Chondrocyte (in vitro differentiated cells): Measurements from ENCODE around the gene C13orf46. TPM values are rescaled to one million over a fixed set of nuclear protein-coding genes. Genes with fewer than 3 reads are reported as not detected.
A peak's percentile ranks its signal among the peaks of the same experiment; 100 is the strongest.

Experiments used
- DNase-seq: peaks from one replicate; pipeline ENCODE4 v3.0.0; 2021; ENCODE audit warnings: mixed read lengths, low spot score
- H3K27ac Mint-ChIP-seq: one replicate; pipeline ENCODE4 v1.8.0; 2021; ENCODE audit warnings: mild to moderate bottlenecking, moderate library complexity, mixed read lengths; ENCODE audit not compliant: unreplicated experiment
- H3K27me3 Mint-ChIP-seq: 2 replicates; pipeline ENCODE4 v1.8.0; 2021; ENCODE audit warnings: low read depth, mixed read lengths
- H3K36me3 Mint-ChIP-seq: 2 replicates; pipeline ENCODE4 v1.8.0; 2021; ENCODE audit warnings: low read depth, mixed read lengths
- H3K4me1 Mint-ChIP-seq: 2 replicates; pipeline ENCODE4 v1.8.0; 2021; ENCODE audit warnings: low read depth, mild to moderate bottlenecking, mixed read lengths
- H3K4me3 Mint-ChIP-seq: one replicate; pipeline ENCODE4 v1.8.0; 2021; ENCODE audit warnings: mild to moderate bottlenecking, moderate library complexity, mixed read lengths; ENCODE audit not compliant: unreplicated experiment
- H3K9me3 Mint-ChIP-seq: 2 replicates; pipeline ENCODE4 v1.8.0; 2021; ENCODE audit warnings: low read depth, mixed read lengths
- total RNA-seq: library from RNA; stranded (reverse); gene quantifications from 3 replicates; pipeline ENCODE4 v1.2.1, GENCODE V29; 2021
- TF ChIP-seq, protein P1 (sequence below): fragments of 200-600 bp; sonication (generic); IDR thresholded peaks from 2 replicates; pipeline ENCODE4 v1.5.0; 2021; ENCODE audit warnings: antibody characterized with exemption, mild to moderate bottlenecking, moderate library complexity

The C13orf46 gene
- total RNA-seq, 1 donor from 2014 or later, result 2.2 TPM

DNA sequence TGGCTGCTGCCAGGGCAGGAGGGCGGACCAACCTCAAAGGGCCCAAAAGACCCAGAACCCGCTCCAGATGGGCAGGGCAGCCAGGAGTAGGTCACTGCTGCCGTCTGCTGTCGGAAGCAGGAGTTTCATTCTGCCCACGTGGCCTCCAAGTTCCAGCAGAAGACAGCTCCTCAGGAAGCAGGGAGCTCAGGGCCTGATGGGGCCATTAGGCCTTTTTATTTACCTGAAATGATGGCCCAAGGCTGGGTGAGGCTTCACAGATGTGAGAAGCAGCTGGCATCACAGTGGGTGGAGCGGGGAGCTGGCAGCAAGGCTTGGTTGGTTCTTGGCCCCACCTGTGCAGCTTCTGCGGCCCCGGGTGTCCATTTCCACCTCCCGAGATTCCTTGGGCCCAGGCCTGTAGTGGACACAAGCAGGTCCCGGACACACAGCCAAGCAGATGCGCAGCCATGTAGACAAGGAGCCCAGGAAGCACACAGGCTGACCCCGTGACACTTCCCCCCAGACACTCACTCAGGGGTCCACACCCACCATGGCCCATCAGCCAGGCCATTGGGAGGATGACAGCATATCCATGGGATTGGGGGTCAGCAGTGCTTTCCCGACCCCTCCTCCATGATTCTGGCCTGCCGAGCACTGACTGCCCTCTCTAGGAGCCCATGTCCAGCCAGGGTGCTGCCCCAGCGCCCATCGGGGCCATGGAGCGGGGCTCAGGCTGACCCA is 26.4 kb downstream of the C13orf46 start:
- H3K4me1 Mint-ChIP-seq, result no peaks in the 10 kb centered on the region
- H3K4me3 Mint-ChIP-seq, result no peak overlapping the region
- H3K36me3 Mint-ChIP-seq, result no peaks in the 10 kb centered on the region
- H3K27ac Mint-ChIP-seq, result no peak overlapping the region
- no peaks in the 10 kb centered on the region for H3K9me3 Mint-ChIP-seq
- TF ChIP-seq, protein P1, sequence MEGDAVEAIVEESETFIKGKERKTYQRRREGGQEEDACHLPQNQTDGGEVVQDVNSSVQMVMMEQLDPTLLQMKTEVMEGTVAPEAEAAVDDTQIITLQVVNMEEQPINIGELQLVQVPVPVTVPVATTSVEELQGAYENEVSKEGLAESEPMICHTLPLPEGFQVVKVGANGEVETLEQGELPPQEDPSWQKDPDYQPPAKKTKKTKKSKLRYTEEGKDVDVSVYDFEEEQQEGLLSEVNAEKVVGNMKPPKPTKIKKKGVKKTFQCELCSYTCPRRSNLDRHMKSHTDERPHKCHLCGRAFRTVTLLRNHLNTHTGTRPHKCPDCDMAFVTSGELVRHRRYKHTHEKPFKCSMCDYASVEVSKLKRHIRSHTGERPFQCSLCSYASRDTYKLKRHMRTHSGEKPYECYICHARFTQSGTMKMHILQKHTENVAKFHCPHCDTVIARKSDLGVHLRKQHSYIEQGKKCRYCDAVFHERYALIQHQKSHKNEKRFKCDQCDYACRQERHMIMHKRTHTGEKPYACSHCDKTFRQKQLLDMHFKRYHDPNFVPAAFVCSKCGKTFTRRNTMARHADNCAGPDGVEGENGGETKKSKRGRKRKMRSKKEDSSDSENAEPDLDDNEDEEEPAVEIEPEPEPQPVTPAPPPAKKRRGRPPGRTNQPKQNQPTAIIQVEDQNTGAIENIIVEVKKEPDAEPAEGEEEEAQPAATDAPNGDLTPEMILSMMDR, result peak; percentile 66
- peak; percentile 70 for DNase-seq
- no peaks in the 10 kb centered on the region for H3K27me3 Mint-ChIP-seq

DNA sequence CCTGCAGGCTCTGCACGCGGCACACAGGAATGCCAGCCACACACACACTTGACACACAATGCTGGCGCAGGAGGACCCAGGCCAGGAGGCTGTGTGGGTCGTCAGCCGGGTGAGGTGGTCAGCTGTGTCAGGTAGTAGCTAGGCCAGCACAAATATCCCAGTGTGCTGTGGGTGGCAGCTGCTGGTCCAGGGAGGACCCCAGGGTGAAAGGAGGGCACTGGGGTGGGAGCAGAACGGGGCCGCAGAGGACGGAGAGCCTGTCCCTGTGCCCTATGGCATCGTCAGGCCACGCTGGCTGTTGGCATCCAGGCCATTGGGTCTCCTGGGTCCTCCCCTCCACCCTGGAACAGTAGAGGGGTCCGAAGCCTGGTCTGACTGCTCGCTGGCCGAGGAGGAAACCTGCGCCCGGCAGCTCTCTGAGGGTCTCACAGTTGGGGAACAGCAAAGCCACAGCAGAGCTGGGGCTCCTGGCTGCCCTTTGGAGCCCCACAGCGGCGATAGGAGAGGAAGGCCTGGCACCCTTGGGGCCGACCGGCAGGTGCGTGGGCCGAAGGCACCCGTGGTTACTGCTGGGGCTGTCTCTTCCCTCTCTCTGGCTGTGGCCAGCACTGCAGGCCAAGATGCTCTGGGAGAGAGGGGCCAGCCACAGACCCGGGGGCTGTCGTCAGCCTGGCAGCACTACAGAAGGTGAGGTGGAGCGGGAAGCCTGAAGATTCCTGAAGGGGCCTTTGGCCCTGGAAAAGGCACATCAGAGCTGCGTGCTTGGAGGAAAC is 27.3 kb downstream of the C13orf46 start:
- no peak overlapping the region for H3K4me3 Mint-ChIP-seq
- TF ChIP-seq, protein P1, result no peak

DNA sequence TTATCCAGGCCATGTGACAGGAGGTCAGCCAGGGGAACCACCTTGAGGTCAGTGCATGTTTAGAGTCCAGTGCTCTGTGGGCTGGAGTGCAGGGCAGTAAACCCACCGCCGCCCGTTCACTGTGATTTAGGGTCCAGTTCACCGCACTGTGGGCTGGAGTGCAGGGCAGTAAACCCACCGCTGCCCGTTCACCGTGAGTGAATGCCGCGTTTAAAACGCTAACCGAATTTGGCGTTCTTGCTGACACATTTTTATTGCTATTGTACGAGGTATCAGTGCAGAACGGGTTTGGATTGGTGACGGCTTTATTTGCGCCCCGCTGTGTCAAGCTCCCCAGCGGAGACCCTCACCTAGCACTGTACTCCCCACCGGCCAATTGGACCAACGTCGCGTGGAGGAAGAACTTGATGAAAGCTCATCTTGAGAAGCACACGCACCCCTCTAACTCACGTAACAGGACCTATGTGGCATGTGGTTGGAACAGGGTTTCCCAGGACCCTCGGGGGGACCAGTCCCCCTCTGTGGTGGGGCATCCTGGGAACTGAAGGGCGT is 27.9 kb downstream of the C13orf46 start:
- Mint-ChIP-seq H3K27me3 (no peaks in the 10 kb centered on the region), H3K9me3 (no peaks in the 10 kb centered on the region), H3K4me3 (no peak overlapping the region), H3K27ac (no peak overlapping the region), H3K36me3 (no peaks in the 10 kb centered on the region), H3K4me1 (no peaks in the 10 kb centered on the region)
- TF ChIP-seq, protein P1, result no peak
- DNase-seq, result no peak

More for the DNA sequence above, 27.3 kb downstream of the C13orf46 start:
- H3K27ac Mint-ChIP-seq, result no peak overlapping the region
- no peaks in the 10 kb centered on the region for H3K27me3 Mint-ChIP-seq
- H3K9me3 Mint-ChIP-seq, result no peaks in the 10 kb centered on the region
- no peaks in the 10 kb centered on the region for H3K4me1 Mint-ChIP-seq
- peak; percentile 82 for DNase-seq
- H3K36me3 Mint-ChIP-seq, result no peaks in the 10 kb centered on the region

DNA sequence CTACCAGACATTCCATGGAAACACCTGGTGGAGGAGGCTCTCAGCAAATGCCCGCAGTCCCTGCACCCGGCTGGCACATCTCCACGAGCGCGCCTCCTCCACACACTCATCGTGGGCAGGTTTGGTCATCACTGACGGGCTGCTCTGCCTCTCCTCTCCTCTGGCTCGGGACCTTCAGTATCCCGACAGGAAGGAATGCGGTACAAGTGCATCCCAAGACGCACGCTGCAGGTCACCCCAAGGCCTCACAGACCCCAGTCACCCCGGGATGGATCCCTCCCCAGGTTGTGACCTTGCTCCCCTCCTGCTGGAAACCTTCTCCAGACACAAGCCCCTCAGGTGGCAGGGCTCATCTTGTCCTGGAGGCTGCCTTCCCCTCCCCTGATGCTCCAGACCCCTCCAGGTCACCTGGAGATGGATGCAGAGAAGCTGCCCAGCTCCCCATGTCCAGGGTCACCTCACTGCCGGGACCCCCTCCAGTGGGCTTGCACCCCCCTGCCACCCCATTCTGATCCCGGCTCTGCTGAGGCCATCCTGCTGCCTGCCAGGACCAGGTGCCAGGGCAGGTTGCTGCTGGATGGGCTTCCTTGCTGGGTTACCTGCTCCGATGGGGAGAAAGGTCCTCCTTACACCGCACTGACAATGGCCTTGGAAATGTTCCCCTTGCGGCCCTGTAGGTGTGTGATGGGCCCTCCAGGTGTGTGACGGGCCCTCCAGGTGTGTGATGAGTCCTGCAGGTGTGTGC is 29.9 kb downstream of the C13orf46 start:
- H3K4me3 Mint-ChIP-seq, result no peak overlapping the region
- H3K27ac Mint-ChIP-seq, result no peak overlapping the region
- no peaks in the 10 kb centered on the region for H3K27me3 Mint-ChIP-seq
- H3K36me3 Mint-ChIP-seq, result no peaks in the 10 kb centered on the region
- DNase-seq, result peak; percentile 85
- H3K9me3 Mint-ChIP-seq, result no peaks in the 10 kb centered on the region
- TF ChIP-seq, protein P1, result no peak
- no peaks in the 10 kb centered on the region for H3K4me1 Mint-ChIP-seq
